NK-92 (cell line): ENCODE data around the gene GGT1.
"Not testable (repeated sequence)": the region's sequence is repeated elsewhere in the genome, so short reads cannot be mapped to it uniquely, and the experiment has no call there.

ENCODE experiments used
- DNase-seq: peaks from one replicate; lab custom pipeline; 2025; ENCODE audit not compliant: unreplicated experiment; lab: John Stamatoyannopoulos, UW

The GGT1 gene

GRCh38 chr22:24583221-24584165 is 19.5 kb upstream of the GGT1 start:
- no peak for DNase-seq

GRCh38 chr22:24584166-24584790 is 18.7 kb upstream of the GGT1 start:
- no peak for DNase-seq

GRCh38 chr22:24584871-24585411 is 18.1 kb upstream of the GGT1 start:
- DNase-seq = no peak

GRCh38 chr22:24585461-24585860 is 17.5 kb upstream of the GGT1 start:
- no peak for DNase-seq

- DNase-seq = no peak
Observed at GRCh38 chr22:24585927-24586546, 17.0 kb upstream of the GGT1 start.

GRCh38 chr22:24587251-24587650 is 15.7 kb upstream of the GGT1 start:
- DNase-seq = no peak

GRCh38 chr22:24587948-24588347 is 15.0 kb upstream of the GGT1 start:
- no peak for DNase-seq

- DNase-seq = no peak
Observed at GRCh38 chr22:24588381-24588756, 14.6 kb upstream of the GGT1 start.

GRCh38 chr22:24588757-24589481 is 14.1 kb upstream of the GGT1 start:
- DNase-seq = no peak

GRCh38 chr22:24589518-24590030 is 13.4 kb upstream of the GGT1 start:
- no peak for DNase-seq

- DNase-seq = no peak
Observed at GRCh38 chr22:24590596-24591173, 12.3 kb upstream of the GGT1 start.

GRCh38 chr22:24591286-24591830 is 11.6 kb upstream of the GGT1 start:
- DNase-seq = no peak

- no peak for DNase-seq
Observed at GRCh38 chr22:24592058-24592850, 10.7 kb upstream of the GGT1 start.

- DNase-seq = no peak
Observed at GRCh38 chr22:24592851-24593558, 10.0 kb upstream of the GGT1 start, which contains the start of gene LRRC75B. LRRC75B (minus strand) TSS chr22:24593073; CDS start chr22:24593039, 34 bp downstream.

GRCh38 chr22:24593559-24593835 is 9.5 kb upstream of the GGT1 start:
- DNase-seq = not testable (repeated sequence)

- no peak for DNase-seq
Observed at GRCh38 chr22:24593836-24594568, 9.0 kb upstream of the GGT1 start.

GRCh38 chr22:24594569-24595120 is 8.3 kb upstream of the GGT1 start:
- DNase-seq = no peak

- DNase-seq = no peak
Observed at GRCh38 chr22:24595228-24595627, 7.8 kb upstream of the GGT1 start.
